ENCODE data around the gene RAD51B. TPM values are rescaled to one million over a fixed set of nuclear protein-coding genes. Genes with fewer than 3 reads are reported as not detected.
A peak's percentile ranks its signal among the peaks of the same experiment; 100 is the strongest.

RAD51B gene
- total RNA-seq, 3 donors from 2014 or later = 10.6 to 77.6 (median 33.8) TPM

DNA sequence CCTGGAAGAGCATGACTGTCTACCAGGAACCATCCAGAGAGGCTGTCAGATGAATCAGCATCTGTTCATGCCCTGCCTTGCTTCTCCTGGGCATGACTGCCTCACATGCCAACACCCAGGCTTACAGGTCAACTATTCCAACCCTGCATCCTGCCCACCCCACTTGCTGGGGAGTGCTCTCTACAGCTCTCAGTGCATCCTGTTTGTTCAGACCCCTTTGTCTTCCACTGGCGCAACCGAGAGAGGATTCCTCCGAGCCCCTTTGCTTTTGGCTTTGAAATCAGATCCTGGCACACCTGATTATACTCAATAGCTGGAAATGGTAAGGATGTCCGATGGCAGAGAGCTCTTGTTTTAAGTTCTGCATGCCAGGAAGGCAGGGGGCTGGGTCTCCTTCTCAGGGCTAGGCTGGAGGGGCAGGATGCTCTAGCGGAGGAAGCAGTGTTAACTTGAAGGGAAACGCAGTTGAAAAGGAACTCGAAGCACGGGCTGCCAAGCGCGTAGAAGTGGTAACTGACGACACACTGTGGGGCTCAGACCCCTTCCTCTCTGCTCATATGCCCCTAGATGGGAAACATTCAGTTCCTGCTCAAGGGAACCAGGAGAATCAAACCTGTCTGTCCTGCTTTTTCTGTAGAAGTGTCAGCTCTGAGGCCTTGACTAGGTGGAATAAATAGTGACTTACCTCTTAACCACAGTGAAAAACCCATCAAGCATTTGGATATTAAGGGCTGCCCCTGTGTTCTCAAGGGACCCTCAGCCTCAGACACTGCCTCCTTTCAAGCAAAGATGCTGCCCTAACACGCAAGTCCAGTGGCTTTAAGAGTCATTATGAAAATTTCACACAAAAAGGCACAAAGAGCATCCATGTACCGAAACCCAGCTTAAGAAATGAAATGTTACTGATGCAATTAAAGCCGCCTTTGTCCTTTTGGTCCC is 675.8 kb downstream of the RAD51B start:
- no peaks in the 10 kb centered on the region for H3K9me3 ChIP-seq
- no peaks in the 10 kb centered on the region for H3K36me3 ChIP-seq
- H3K4me3 ChIP-seq = no peak overlapping the region
- DNase-seq (ENCODE audit: low spot score in 2 of 2) = no peak
- TF ChIP-seq CTCF (IDR thresholded peaks at IDR 0.05) = no peak
- TF ChIP-seq POLR2AphosphoS5 (IDR thresholded peaks at IDR 0.05) = no peak
- no peak for TF ChIP-seq POLR2A (IDR thresholded peaks at IDR 0.05)
- no peaks in the 10 kb centered on the region for H3K4me1 ChIP-seq
- intact Hi-C loops (cut with DNase I; ENCODE audit: low total_unique reads) = no loop called here
- no peaks in the 10 kb centered on the region for H3K27me3 ChIP-seq
- H3K27ac ChIP-seq = peak overlapping the region in 1 of 2 donors; percentile 34

- intact Hi-C loops (cut with DNase I; ENCODE audit: low total_unique reads) = no loop called here
- Histone ChIP-seq H3K4me1 (no peaks in the 10 kb centered on the region), H3K4me3 (no peak overlapping the region), H3K9me3 (no peaks in the 10 kb centered on the region), H3K27me3 (no peaks in the 10 kb centered on the region), H3K27ac (no peak overlapping the region), H3K36me3 (no peaks in the 10 kb centered on the region)
- DNase-seq (ENCODE audit: low spot score in 2 of 2) = no peak
- TF ChIP-seq CTCF (IDR thresholded peaks at IDR 0.05) (no peak), POLR2A (IDR thresholded peaks at IDR 0.05) (no peak), POLR2AphosphoS5 (IDR thresholded peaks at IDR 0.05) (no peak)
These were observed 677.4 kb downstream of the RAD51B start for GRCh38 chr14:68497011-68497410.

DNA sequence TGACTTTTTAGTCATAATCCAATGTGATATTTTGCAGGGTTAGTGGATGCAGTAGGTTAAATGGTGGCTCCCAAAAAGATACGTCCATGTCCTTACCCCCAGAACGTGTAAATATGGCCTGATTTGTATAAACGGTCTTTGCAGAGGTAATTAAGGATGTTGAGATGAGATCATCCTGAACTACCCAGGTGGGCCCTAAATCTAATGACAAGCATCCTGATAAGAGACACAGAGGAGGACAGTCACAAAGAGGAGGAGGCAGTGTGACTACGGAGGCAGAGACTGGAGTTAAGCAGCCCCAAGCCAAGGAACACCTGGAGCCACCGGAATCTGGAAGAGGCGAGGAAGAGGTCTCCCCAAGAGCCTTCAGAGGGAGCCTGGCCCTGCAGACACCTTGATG is 679.9 kb downstream of the RAD51B start:
- H3K4me1 ChIP-seq = no peaks in the 10 kb centered on the region
- intact Hi-C loops (cut with DNase I; ENCODE audit: low total_unique reads) = no loop called here
- H3K27me3 ChIP-seq = no peaks in the 10 kb centered on the region
- no peak overlapping the region for H3K27ac ChIP-seq
- TF ChIP-seq CTCF (IDR thresholded peaks at IDR 0.05) (no peak), POLR2A (IDR thresholded peaks at IDR 0.05) (no peak), POLR2AphosphoS5 (IDR thresholded peaks at IDR 0.05) (no peak)
- no peaks in the 10 kb centered on the region for H3K36me3 ChIP-seq
- no peaks in the 10 kb centered on the region for H3K9me3 ChIP-seq
- no peak for DNase-seq (ENCODE audit: low spot score in 2 of 2)
- H3K4me3 ChIP-seq = no peak overlapping the region

DNA sequence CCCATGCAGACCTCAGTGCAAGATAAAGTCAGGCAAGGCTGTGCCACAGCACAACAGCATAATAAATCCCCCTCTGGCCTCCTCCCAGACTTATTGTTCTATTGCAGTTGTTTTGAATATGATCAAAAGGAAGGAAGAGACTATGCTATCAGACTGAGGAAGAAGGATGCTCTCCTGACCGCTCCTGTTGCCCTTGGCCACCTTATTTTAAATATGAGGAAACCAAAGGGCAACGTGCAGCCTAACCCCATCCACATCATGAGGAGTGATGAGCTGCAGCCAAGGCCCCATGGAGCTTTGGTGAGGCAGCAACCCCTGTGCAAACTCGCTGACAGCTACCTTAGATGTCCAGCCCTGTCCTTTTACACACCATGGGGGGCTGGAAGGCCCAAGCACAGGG is 681.6 kb downstream of the RAD51B start:
- Histone ChIP-seq H3K4me3 (no peak overlapping the region), H3K4me1 (peaks cover 0 to 3% of the 10 kb centered on the region in 2 donors), H3K36me3 (no peaks in the 10 kb centered on the region), H3K9me3 (no peaks in the 10 kb centered on the region), H3K27me3 (no peaks in the 10 kb centered on the region), H3K27ac (no peak overlapping the region)
- DNase-seq (ENCODE audit: low spot score in 2 of 2) = no peak
- intact Hi-C loops (cut with DNase I; ENCODE audit: low total_unique reads) = no loop called here
- TF ChIP-seq POLR2A (IDR thresholded peaks at IDR 0.05) (no peak), CTCF (IDR thresholded peaks at IDR 0.05) (no peak), POLR2AphosphoS5 (IDR thresholded peaks at IDR 0.05) (no peak)

- H3K9me3 ChIP-seq = no peaks in the 10 kb centered on the region
- no peak for DNase-seq (ENCODE audit: low spot score in 2 of 2)
- intact Hi-C loops (cut with DNase I; ENCODE audit: low total_unique reads) = no loop called here
These were observed 682.1 kb downstream of the RAD51B start for GRCh38 chr14:68501614-68502052.

More at GRCh38 chr14:68501614-68502052, 682.1 kb downstream of the RAD51B start:
- TF ChIP-seq POLR2A (IDR thresholded peaks at IDR 0.05) = no peak
- TF ChIP-seq CTCF (IDR thresholded peaks at IDR 0.05) = no peak
- no peak for TF ChIP-seq POLR2AphosphoS5 (IDR thresholded peaks at IDR 0.05)
- H3K36me3 ChIP-seq = no peaks in the 10 kb centered on the region
- no peaks in the 10 kb centered on the region for H3K27me3 ChIP-seq
- no peak overlapping the region for H3K4me3 ChIP-seq
- peaks cover 5 to 6% of the 10 kb centered on the region in 2 donors for H3K4me1 ChIP-seq
- H3K27ac ChIP-seq = no peak overlapping the region
